ENCODE measurements around the gene DNAH17. TPM values are rescaled to one million over a fixed set of nuclear protein-coding genes. Genes with fewer than 3 reads are reported as not detected.

Gene DNAH17
- total RNA-seq, 1 experiment from 2014 or later = 0.23 TPM

GRCh38 chr17:78595135-78595810 is 18.1 kb upstream of the DNAH17 start:
- H3K4me3 Mint-ChIP-seq (ENCODE audit: unreplicated experiment) = no peak overlapping the region
- no peaks in the 10 kb centered on the region for H3K36me3 Mint-ChIP-seq (ENCODE audit: insufficient read depth, unreplicated experiment)
- H3K4me1 Mint-ChIP-seq (ENCODE audit: low read depth, unreplicated experiment) = peaks cover 7% of the 10 kb centered on the region
- DNase-seq = no peak
- TF ChIP-seq, protein P1, sequence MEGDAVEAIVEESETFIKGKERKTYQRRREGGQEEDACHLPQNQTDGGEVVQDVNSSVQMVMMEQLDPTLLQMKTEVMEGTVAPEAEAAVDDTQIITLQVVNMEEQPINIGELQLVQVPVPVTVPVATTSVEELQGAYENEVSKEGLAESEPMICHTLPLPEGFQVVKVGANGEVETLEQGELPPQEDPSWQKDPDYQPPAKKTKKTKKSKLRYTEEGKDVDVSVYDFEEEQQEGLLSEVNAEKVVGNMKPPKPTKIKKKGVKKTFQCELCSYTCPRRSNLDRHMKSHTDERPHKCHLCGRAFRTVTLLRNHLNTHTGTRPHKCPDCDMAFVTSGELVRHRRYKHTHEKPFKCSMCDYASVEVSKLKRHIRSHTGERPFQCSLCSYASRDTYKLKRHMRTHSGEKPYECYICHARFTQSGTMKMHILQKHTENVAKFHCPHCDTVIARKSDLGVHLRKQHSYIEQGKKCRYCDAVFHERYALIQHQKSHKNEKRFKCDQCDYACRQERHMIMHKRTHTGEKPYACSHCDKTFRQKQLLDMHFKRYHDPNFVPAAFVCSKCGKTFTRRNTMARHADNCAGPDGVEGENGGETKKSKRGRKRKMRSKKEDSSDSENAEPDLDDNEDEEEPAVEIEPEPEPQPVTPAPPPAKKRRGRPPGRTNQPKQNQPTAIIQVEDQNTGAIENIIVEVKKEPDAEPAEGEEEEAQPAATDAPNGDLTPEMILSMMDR (IDR thresholded peaks at IDR 0.05; ENCODE audit: insufficient read depth in 1 of 2, low read depth in 1 of 2, low read length in 1 of 2, severe bottlenecking in 1 of 2, unreplicated experiment in 1 of 2) = no peak
- H3K36me3 ChIP-seq (ENCODE audit: control insufficient read depth, insufficient read depth, low read length) = no peaks in the 10 kb centered on the region
- no TSS peak for BruUV-seq (replicated peaks)
- POLR2A ChIA-PET = no interaction called here
- intact Hi-C loops (cut with micrococcal nuclease; ENCODE audit: unreplicated experiment) = no loop called here
- no peaks in the 10 kb centered on the region for H3K27me3 ChIP-seq (replicated peaks; ENCODE audit: control insufficient read depth, insufficient read depth, low read length)
- H3K4me1 ChIP-seq = peaks cover 9% of the 10 kb centered on the region
- no peaks in the 10 kb centered on the region for H3K27me3 Mint-ChIP-seq (ENCODE audit: insufficient read depth, unreplicated experiment)
- no peaks in the 10 kb centered on the region for H3K9me3 ChIP-seq
- no peak overlapping the region for H3K27ac Mint-ChIP-seq (ENCODE audit: unreplicated experiment)
- CTCF ChIA-PET = no interaction called here
- H3K4me3 ChIP-seq (ENCODE audit: low read depth, low read length) = no peak overlapping the region
- H3K9me3 Mint-ChIP-seq (ENCODE audit: unreplicated experiment) = no peaks in the 10 kb centered on the region

- peak overlapping the region; percentile 75 for H3K4me3 Mint-ChIP-seq (ENCODE audit: unreplicated experiment)
- TF ChIP-seq, protein P1 (IDR thresholded peaks at IDR 0.05; ENCODE audit: insufficient read depth in 1 of 2, low read depth in 1 of 2, low read length in 1 of 2, severe bottlenecking in 1 of 2, unreplicated experiment in 1 of 2) = no peak
- no peaks in the 10 kb centered on the region for H3K36me3 Mint-ChIP-seq (ENCODE audit: insufficient read depth, unreplicated experiment)
- no TSS peak for BruUV-seq (replicated peaks)
- H3K36me3 ChIP-seq (ENCODE audit: control insufficient read depth, insufficient read depth, low read length) = no peaks in the 10 kb centered on the region
- H3K9me3 ChIP-seq = no peaks in the 10 kb centered on the region
- H3K9me3 Mint-ChIP-seq (ENCODE audit: unreplicated experiment) = no peaks in the 10 kb centered on the region
- H3K27me3 ChIP-seq (replicated peaks; ENCODE audit: control insufficient read depth, insufficient read depth, low read length) = no peaks in the 10 kb centered on the region
- ChIA-PET POLR2A (no interaction called here), CTCF (interaction anchor here (0.6 kb wide), 1 partner anchor 234 kb away, joined by 3 read pairs; no protein-coding TSS in a partner anchor)
- no peaks in the 10 kb centered on the region for H3K4me1 Mint-ChIP-seq (ENCODE audit: low read depth, unreplicated experiment)
- no peak overlapping the region for H3K4me3 ChIP-seq (ENCODE audit: low read depth, low read length)
- H3K4me1 ChIP-seq = peaks cover 9% of the 10 kb centered on the region
- intact Hi-C loops (cut with micrococcal nuclease; ENCODE audit: unreplicated experiment) = no loop called here
- no peaks in the 10 kb centered on the region for H3K27me3 Mint-ChIP-seq (ENCODE audit: insufficient read depth, unreplicated experiment)
- no peak overlapping the region for H3K27ac Mint-ChIP-seq (ENCODE audit: unreplicated experiment)
- no peak for DNase-seq
Observed at GRCh38 chr17:78592991-78593329, 15.8 kb upstream of the DNAH17 start.

GRCh38 chr17:78591263-78591671 is 14.1 kb upstream of the DNAH17 start:
- Mint-ChIP-seq H3K36me3 (ENCODE audit: insufficient read depth, unreplicated experiment) (no peaks in the 10 kb centered on the region), H3K9me3 (ENCODE audit: unreplicated experiment) (no peaks in the 10 kb centered on the region), H3K4me1 (ENCODE audit: low read depth, unreplicated experiment) (no peaks in the 10 kb centered on the region), H3K27ac (ENCODE audit: unreplicated experiment) (no peak overlapping the region), H3K27me3 (ENCODE audit: insufficient read depth, unreplicated experiment) (no peaks in the 10 kb centered on the region), H3K4me3 (ENCODE audit: unreplicated experiment) (no peak overlapping the region)
- no peak for DNase-seq
- CTCF ChIA-PET = no interaction called here
- H3K36me3 ChIP-seq (ENCODE audit: control insufficient read depth, insufficient read depth, low read length) = no peaks in the 10 kb centered on the region
- no peaks in the 10 kb centered on the region for H3K27me3 ChIP-seq (replicated peaks; ENCODE audit: control insufficient read depth, insufficient read depth, low read length)
- H3K4me3 ChIP-seq (ENCODE audit: low read depth, low read length) = no peak overlapping the region
- H3K4me1 ChIP-seq = peaks cover 9% of the 10 kb centered on the region
- intact Hi-C loops (cut with micrococcal nuclease; ENCODE audit: unreplicated experiment) = no loop called here
- no TSS peak for BruUV-seq (replicated peaks)
- TF ChIP-seq, protein P1 (IDR thresholded peaks at IDR 0.05; ENCODE audit: insufficient read depth in 1 of 2, low read depth in 1 of 2, low read length in 1 of 2, severe bottlenecking in 1 of 2, unreplicated experiment in 1 of 2) = no peak
- POLR2A ChIA-PET = no interaction called here
- H3K9me3 ChIP-seq = no peaks in the 10 kb centered on the region
